Adrenal gland (tissue), 12 donors: ENCODE data around the gene CLEC16A. TPM values are rescaled to one million over a fixed set of nuclear protein-coding genes. Genes with fewer than 3 reads are reported as not detected.

Experiments
- DNase-seq, 7 donors: peaks; one replicate each; pipeline ENCODE4 v3.0.0-alpha.2; 2019 to 2020
- H3K27ac ChIP-seq, 5 donors: fragments of 200-600 bp; sonication (generic) in 4 of 5; 1 replicate in 3 of 5; 2 replicates in 2 of 5; pipeline versions ENCODE4 v1.5.1 to v1.8.0; 2016 to 2020; ENCODE audit warnings: mild to moderate bottlenecking in 1 of 5
- H3K27me3 ChIP-seq: fragments of 200-600 bp; 2 replicates; pipeline ENCODE4 v1.8.0; 2021
- H3K36me3 ChIP-seq, 2 donors: fragments of 200-600 bp; replicated peaks in 1 of 2; 1 replicate in 1 of 2; 2 replicates in 1 of 2; pipeline versions ENCODE4 v1.5.1 to v1.8.0; 2018 to 2022
- H3K4me1 ChIP-seq, 2 donors: fragments of 200-600 bp; replicated peaks in 1 of 2; 1 replicate in 1 of 2; 2 replicates in 1 of 2; pipeline versions ENCODE4 v1.5.1 to v1.8.0; 2018 to 2021
- H3K4me3 ChIP-seq, 4 donors: fragments of 200-600 bp; sonication (generic) in 3 of 4; one replicate each; pipeline ENCODE4 v1.5.1; 2016 to 2018
- H3K9me3 ChIP-seq, 3 donors: fragments of 200-600 bp; sonication (generic) in 1 of 3; replicated peaks in 1 of 3; 1 replicate in 2 of 3; 2 replicates in 1 of 3; pipeline versions ENCODE4 v1.5.1 to v1.8.0; 2016 to 2021
- CTCF ChIP-seq, 6 experiments: fragments of 450-650 bp in 4 of 6; fragments of 200-600 bp in 2 of 6; sonication (generic) in 1 of 6; IDR thresholded peaks; 1 replicate in 5 of 6; 2 replicates in 1 of 6; pipeline versions ENCODE4 v1.5.1 to v1.8.0; 2016 to 2021; ENCODE audit warnings: antibody characterized with exemption in 6 of 6, mild to moderate bottlenecking in 2 of 6, moderate library complexity in 1 of 6
- POLR2A ChIP-seq, 2 donors: fragments of 450-650 bp; IDR thresholded peaks; one replicate each; pipeline ENCODE4 v1.6.1; 2017; ENCODE audit warnings: antibody characterized with exemption in 2 of 2, mild to moderate bottlenecking in 2 of 2, moderate library complexity in 1 of 2
- WGBS, 4 donors: extraction: QIAGEN DNeasy Blood & Tissue Kit in 2 of 4; methylation state at CpG; one replicate each; pipeline versions ENCODE4 v1.1.5 to v1.1.7; 2013 to 2017; 5-methylcytosine and 5-hydroxymethylcytosine counted together
- intact Hi-C, 2 donors: fragments of 100-400 bp; cut with DNase I; formaldehyde crosslinking; loops; one replicate each; pipeline versions ENCODE4 v1.14.1 to v1.15.0; 2022 to 2023
- polyA plus RNA-seq, 3 donors: library from polyadenylated mRNA; stranded (reverse); fragments of 200-250 nt in 2 of 3; fragments of 350-450 nt in 1 of 3; fragmentation: Illumina TruSeq in 1 of 3; extraction: RNeasy Lipid Tissue Mini Kit (QIAGEN cat#74804) in 1 of 3; gene quantifications; one replicate each; pipeline ENCODE4 v1.2.3, GENCODE V29; 2013 to 2014
- total RNA-seq, 9 donors: library from RNA; depleted of rRNA in 4 of 9; stranded (reverse); fragments of >200 nt in 4 of 9; fragments of 120-200 nt in 1 of 9; fragmentation: NEBNext Ultra II Directional in 1 of 9; extraction: Animal tissue kit (Norgen Biotek cat#: 25700) in 1 of 9; gene quantifications; one replicate each; pipeline versions ENCODE4 v1.1.0 to v1.2.4, GENCODE V29; 2013 to 2023
- donor health status: healthy with polysubstance abuse.
- donor health status: Bipolar disorder and iron deficiency.
- donor health status: DM: yes; HTN: yes; CAD: no.
- donor health status: DM: no; HTN: no; CAD: no.
- donor health status: DM: no; HTN: no; CAD: no.
- donor health status: DM: yes; HTN: yes; CAD: no.

CLEC16A gene
- total and polyA plus RNA-seq, 12 donors = 14.0 to 37.2 (median 27.6) TPM

- intact Hi-C loops = no loop called here
- Histone ChIP-seq H3K36me3 (peaks cover 0 to 47% of the 10 kb centered on the region in 2 donors), H3K4me3 (no peak overlapping the region), H3K9me3 (no peaks in the 10 kb centered on the region), H3K27ac (no peak overlapping the region), H3K27me3 (no peaks in the 10 kb centered on the region), H3K4me1 (no peaks in the 10 kb centered on the region)
- no peak for TF ChIP-seq POLR2A (IDR thresholded peaks at IDR 0.05)
- TF ChIP-seq CTCF (IDR thresholded peaks at IDR 0.05) = no peak
- 93 to 99% (median 97%) methylated on average over 6 to 8 of the region's 8 CpGs for WGBS, 4 donors
- DNase-seq = no peak
These were observed 95.4 kb downstream of the CLEC16A start for GRCh38 chr16:11039726-11040125.

- Histone ChIP-seq H3K4me1 (no peaks in the 10 kb centered on the region), H3K27me3 (no peaks in the 10 kb centered on the region), H3K4me3 (no peak overlapping the region), H3K36me3 (peaks cover 0 to 49% of the 10 kb centered on the region in 2 donors), H3K27ac (no peak overlapping the region), H3K9me3 (no peaks in the 10 kb centered on the region)
- intact Hi-C loops = no loop called here
- WGBS, 4 donors = 89 to 98% (median 97%) methylated on average over 7 to 11 of the region's 11 CpGs
- TF ChIP-seq CTCF (IDR thresholded peaks at IDR 0.05) (no peak), POLR2A (IDR thresholded peaks at IDR 0.05) (no peak)
- DNase-seq = no peak
These were observed 97.8 kb downstream of the CLEC16A start for GRCh38 chr16:11042191-11042590.

- no peak for DNase-seq
These were observed 101.1 kb downstream of the CLEC16A start for GRCh38 chr16:11045441-11045840.

GRCh38 chr16:11045846-11046245 lies 101.5 kb downstream of the CLEC16A start:
- no peaks in the 10 kb centered on the region for H3K4me1 ChIP-seq
- TF ChIP-seq POLR2A (IDR thresholded peaks at IDR 0.05) = no peak
- TF ChIP-seq CTCF (IDR thresholded peaks at IDR 0.05) = no peak
- intact Hi-C loops = no loop called here
- no peak overlapping the region for H3K27ac ChIP-seq
- no peaks in the 10 kb centered on the region for H3K9me3 ChIP-seq
- H3K36me3 ChIP-seq = peaks cover 0 to 39% of the 10 kb centered on the region in 2 donors
- no peak for DNase-seq
- WGBS, 4 donors = 81 to 87% (median 82%) methylated on average over 5 of the region's 5 CpGs
- H3K27me3 ChIP-seq = no peaks in the 10 kb centered on the region
- H3K4me3 ChIP-seq = no peak overlapping the region

More at GRCh38 chr16:11045441-11045840, 101.1 kb downstream of the CLEC16A start:
- 93 to 96% (median 94%) methylated on average over 5 of the region's 5 CpGs for WGBS, 4 donors
- Histone ChIP-seq H3K27ac (no peak overlapping the region), H3K9me3 (no peaks in the 10 kb centered on the region), H3K4me1 (no peaks in the 10 kb centered on the region), H3K27me3 (no peaks in the 10 kb centered on the region), H3K36me3 (peaks cover 0 to 42% of the 10 kb centered on the region in 2 donors), H3K4me3 (no peak overlapping the region)
- intact Hi-C loops = no loop called here
- TF ChIP-seq CTCF (IDR thresholded peaks at IDR 0.05) (no peak), POLR2A (IDR thresholded peaks at IDR 0.05) (no peak)
